ENCODE measurements around the gene GARIN5B.
"Not testable (repeated sequence)": the region's sequence is repeated elsewhere in the genome, so short reads cannot be mapped to it uniquely, and the experiment has no call there.

Gene GARIN5B

GRCh38 chr19:55346725-55347441 lies 16.2 kb downstream of the GARIN5B start:
- no peak for DNase-seq

- no peak for DNase-seq
Observed at GRCh38 chr19:55345818-55346724, 17.0 kb downstream of the GARIN5B start.

GRCh38 chr19:55345101-55345817 lies 17.8 kb downstream of the GARIN5B start:
- no peak for DNase-seq

GRCh38 chr19:55344444-55344843 lies 18.6 kb downstream of the GARIN5B start:
- peak in 1 of 2 experiments; percentile 57 for DNase-seq

- no peak for DNase-seq
Observed at GRCh38 chr19:55341595-55342531, 21.2 kb downstream of the GARIN5B start.

GRCh38 chr19:55341171-55341588 lies 21.9 kb downstream of the GARIN5B start:
- DNase-seq = peak in 1 of 2 experiments; percentile 60

- no peak for DNase-seq
Observed at GRCh38 chr19:55340784-55341147, 22.3 kb downstream of the GARIN5B start.

GRCh38 chr19:55339889-55340783 lies 22.9 kb downstream of the GARIN5B start:
- no peak for DNase-seq

GRCh38 chr19:55339105-55339888 lies 23.8 kb downstream of the GARIN5B start, which contains the start of gene KMT5C:
Gene KMT5C, plus strand, starts transcription at chr19:55339876. Its CDS starts 2,061 bp downstream, at chr19:55341937.
- DNase-seq = peak; percentile 100

GRCh38 chr19:55336101-55336500 lies 27.0 kb downstream of the GARIN5B start:
- DNase-seq = no peak

GRCh38 chr19:55333870-55334269 lies 29.2 kb downstream of the GARIN5B start:
- DNase-seq = no peak

- not testable (repeated sequence) for DNase-seq
Observed at GRCh38 chr19:55329791-55330190, 33.3 kb downstream of the GARIN5B start.

GRCh38 chr19:55328774-55329318 lies 34.2 kb downstream of the GARIN5B start:
- DNase-seq = peak; percentile 13 to 47

GRCh38 chr19:55325172-55325571 lies 37.9 kb downstream of the GARIN5B start, which contains the start of gene TMEM150B:
Gene TMEM150B, minus strand, starts transcription at chr19:55325341. Its CDS starts 4,305 bp downstream, at chr19:55321036.
- DNase-seq = no peak

- no peak for DNase-seq
Observed at GRCh38 chr19:55324662-55325061, 38.4 kb downstream of the GARIN5B start.

GRCh38 chr19:55322204-55322885 lies 40.7 kb downstream of the GARIN5B start:
- DNase-seq = no peak

- DNase-seq = no peak
Observed at GRCh38 chr19:55321466-55322137, 41.5 kb downstream of the GARIN5B start.

- no peak for DNase-seq
Observed at GRCh38 chr19:55320844-55321419, 42.1 kb downstream of the GARIN5B start.

Data from NCI-H446 (cell line).